Measurements from ENCODE around the gene CCP110.

Gene CCP110

GRCh38 chr16:19523559-19524355, at the start of gene CCP110:
Gene CCP110, plus strand, starts transcription at chr16:19523942. Its CDS starts 3,940 bp downstream, at chr16:19527882.
- intact Hi-C loops (cut with DNase I), result loop anchor here (1.0 kb wide), 1 partner anchor 32 kb away; the partner anchor contains the start of gene VPS35L

GRCh38 chr16:19474617-19475016, 49.1 kb upstream of the CCP110 start:
- no peak for DNase-seq
- intact Hi-C loops (cut with DNase I), result no loop called here

More at GRCh38 chr16:19523559-19524355, at the start of gene CCP110:
- DNase-seq, result peak; percentile 98 to 100 (median 99)

GRCh38 chr16:19478505-19478904, 45.2 kb upstream of the CCP110 start:
- no peak for DNase-seq
- intact Hi-C loops (cut with DNase I), result no loop called here

GRCh38 chr16:19479302-19479721, 44.4 kb upstream of the CCP110 start:
- intact Hi-C loops (cut with DNase I), result no loop called here

GRCh38 chr16:19481296-19481695, 42.4 kb upstream of the CCP110 start:
- DNase-seq, result no peak
- intact Hi-C loops (cut with DNase I), result no loop called here

More at GRCh38 chr16:19479302-19479721, 44.4 kb upstream of the CCP110 start:
- DNase-seq, result no peak

- DNase-seq, result peak in 1 of 10 donors; percentile 4
- intact Hi-C loops (cut with DNase I), result no loop called here
Observed at GRCh38 chr16:19481769-19482168, 42.0 kb upstream of the CCP110 start.

- intact Hi-C loops (cut with DNase I), result no loop called here
- no peak for DNase-seq
Observed at GRCh38 chr16:19482291-19482690, 41.5 kb upstream of the CCP110 start.

GRCh38 chr16:19484096-19484495, 39.6 kb upstream of the CCP110 start:
- intact Hi-C loops (cut with DNase I), result no loop called here

GRCh38 chr16:19485611-19486010, 38.1 kb upstream of the CCP110 start:
- no peak for DNase-seq
- intact Hi-C loops (cut with DNase I), result no loop called here

More at GRCh38 chr16:19484096-19484495, 39.6 kb upstream of the CCP110 start:
- no peak for DNase-seq

- intact Hi-C loops (cut with DNase I), result no loop called here
- no peak for DNase-seq
Observed at GRCh38 chr16:19486051-19486450, 37.7 kb upstream of the CCP110 start.

GRCh38 chr16:19486750-19487325, 36.9 kb upstream of the CCP110 start:
- intact Hi-C loops (cut with DNase I), result no loop called here
- DNase-seq, result no peak

- intact Hi-C loops (cut with DNase I), result no loop called here
- DNase-seq, result no peak
Observed at GRCh38 chr16:19488213-19488640, 35.5 kb upstream of the CCP110 start.

GRCh38 chr16:19490619-19491018, 33.1 kb upstream of the CCP110 start:
- intact Hi-C loops (cut with DNase I), result no loop called here
- no peak for DNase-seq

GRCh38 chr16:19497176-19497575, 26.6 kb upstream of the CCP110 start:
- no peak for DNase-seq
- intact Hi-C loops (cut with DNase I), result no loop called here

- intact Hi-C loops (cut with DNase I), result no loop called here
- DNase-seq, result no peak
Observed at GRCh38 chr16:19499006-19499405, 24.7 kb upstream of the CCP110 start.

- intact Hi-C loops (cut with DNase I), result no loop called here
Observed at GRCh38 chr16:19499481-19499880, 24.3 kb upstream of the CCP110 start.

GRCh38 chr16:19502395-19503131, 21.2 kb upstream of the CCP110 start:
- intact Hi-C loops (cut with DNase I), result loop anchor here (1.0 to 10.0 kb wide), 2 partner anchors 118 to 416 kb away; no protein-coding TSS in a partner anchor
- peak in 8 of 10 donors; percentile 53 to 94 (median 82) for DNase-seq

More at GRCh38 chr16:19499481-19499880, 24.3 kb upstream of the CCP110 start:
- DNase-seq, result no peak

- intact Hi-C loops (cut with DNase I), result loop anchor here (10.0 kb wide), 1 partner anchor 119 kb away; no protein-coding TSS in a partner anchor
- DNase-seq, result no peak
Observed at GRCh38 chr16:19503461-19504075, 20.2 kb upstream of the CCP110 start.

GRCh38 chr16:19505600-19506303, 18.0 kb upstream of the CCP110 start:
- no peak for DNase-seq
- intact Hi-C loops (cut with DNase I), result loop anchor here (10.0 kb wide), 1 partner anchor 121 kb away; no protein-coding TSS in a partner anchor

GRCh38 chr16:19506965-19507364, 16.8 kb upstream of the CCP110 start:
- no peak for DNase-seq
- intact Hi-C loops (cut with DNase I), result loop anchor here (10.0 kb wide), 1 partner anchor 122 kb away; no protein-coding TSS in a partner anchor

All from posterior cingulate gyrus (tissue), 11 donors.